ENCODE data around the gene CELF3. TPM values are rescaled to one million over a fixed set of nuclear protein-coding genes. Genes with fewer than 3 reads are reported as not detected.

CELF3 gene
- total RNA-seq, 1 donor from 2014 or later, result not detected

DNA sequence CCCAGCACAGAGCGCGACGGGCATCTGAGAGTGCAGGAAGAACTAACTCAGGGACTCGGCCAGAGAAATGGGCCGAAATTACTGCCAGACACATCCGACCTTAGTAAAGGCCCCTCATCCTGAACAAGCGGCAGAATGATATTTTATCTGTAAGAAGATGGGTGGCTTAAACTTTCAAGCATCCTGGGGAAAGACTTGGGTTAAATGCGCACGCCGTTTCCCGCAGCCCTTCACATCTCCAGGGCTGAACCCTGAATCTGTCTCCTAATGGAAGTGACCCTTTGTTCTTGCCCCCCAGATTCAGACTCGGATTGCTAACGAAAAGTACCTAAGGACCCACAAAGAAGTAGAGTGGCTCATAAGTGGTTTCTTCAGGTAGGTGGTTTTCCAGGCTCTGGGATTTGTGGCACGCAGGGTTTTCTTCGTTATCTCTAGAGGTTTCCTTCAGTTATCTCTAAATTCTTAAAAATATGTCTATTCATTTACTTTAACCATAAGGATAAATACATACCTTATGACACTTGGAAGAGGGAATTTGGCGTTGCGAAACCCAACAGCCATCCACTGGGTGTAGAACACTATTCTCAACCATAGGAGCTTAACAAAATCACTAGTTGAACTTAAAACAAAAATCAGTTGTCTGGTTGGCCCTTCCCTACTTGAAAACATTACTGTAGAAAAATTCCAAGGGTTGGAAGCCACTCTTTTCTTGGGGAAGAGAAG, 5.3 kb upstream of the CELF3 start:
- no peaks in the 10 kb centered on the region for H3K36me3 ChIP-seq (ENCODE audit: control insufficient read depth, insufficient read depth, low read length)
- H3K4me3 ChIP-seq (ENCODE audit: low read depth, low read length), result no peak overlapping the region
- DNase-seq (ENCODE audit: low read depth) (no peak), FAIRE-seq (no peak)
- TF ChIP-seq, protein P1, sequence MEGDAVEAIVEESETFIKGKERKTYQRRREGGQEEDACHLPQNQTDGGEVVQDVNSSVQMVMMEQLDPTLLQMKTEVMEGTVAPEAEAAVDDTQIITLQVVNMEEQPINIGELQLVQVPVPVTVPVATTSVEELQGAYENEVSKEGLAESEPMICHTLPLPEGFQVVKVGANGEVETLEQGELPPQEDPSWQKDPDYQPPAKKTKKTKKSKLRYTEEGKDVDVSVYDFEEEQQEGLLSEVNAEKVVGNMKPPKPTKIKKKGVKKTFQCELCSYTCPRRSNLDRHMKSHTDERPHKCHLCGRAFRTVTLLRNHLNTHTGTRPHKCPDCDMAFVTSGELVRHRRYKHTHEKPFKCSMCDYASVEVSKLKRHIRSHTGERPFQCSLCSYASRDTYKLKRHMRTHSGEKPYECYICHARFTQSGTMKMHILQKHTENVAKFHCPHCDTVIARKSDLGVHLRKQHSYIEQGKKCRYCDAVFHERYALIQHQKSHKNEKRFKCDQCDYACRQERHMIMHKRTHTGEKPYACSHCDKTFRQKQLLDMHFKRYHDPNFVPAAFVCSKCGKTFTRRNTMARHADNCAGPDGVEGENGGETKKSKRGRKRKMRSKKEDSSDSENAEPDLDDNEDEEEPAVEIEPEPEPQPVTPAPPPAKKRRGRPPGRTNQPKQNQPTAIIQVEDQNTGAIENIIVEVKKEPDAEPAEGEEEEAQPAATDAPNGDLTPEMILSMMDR (IDR thresholded peaks at IDR 0.05; ENCODE audit: insufficient read depth, low read length, severe bottlenecking), result no peak
- H3K27me3 ChIP-seq (ENCODE audit: control insufficient read depth, insufficient read depth, low read length), result peaks cover 30% of the 10 kb centered on the region

DNA sequence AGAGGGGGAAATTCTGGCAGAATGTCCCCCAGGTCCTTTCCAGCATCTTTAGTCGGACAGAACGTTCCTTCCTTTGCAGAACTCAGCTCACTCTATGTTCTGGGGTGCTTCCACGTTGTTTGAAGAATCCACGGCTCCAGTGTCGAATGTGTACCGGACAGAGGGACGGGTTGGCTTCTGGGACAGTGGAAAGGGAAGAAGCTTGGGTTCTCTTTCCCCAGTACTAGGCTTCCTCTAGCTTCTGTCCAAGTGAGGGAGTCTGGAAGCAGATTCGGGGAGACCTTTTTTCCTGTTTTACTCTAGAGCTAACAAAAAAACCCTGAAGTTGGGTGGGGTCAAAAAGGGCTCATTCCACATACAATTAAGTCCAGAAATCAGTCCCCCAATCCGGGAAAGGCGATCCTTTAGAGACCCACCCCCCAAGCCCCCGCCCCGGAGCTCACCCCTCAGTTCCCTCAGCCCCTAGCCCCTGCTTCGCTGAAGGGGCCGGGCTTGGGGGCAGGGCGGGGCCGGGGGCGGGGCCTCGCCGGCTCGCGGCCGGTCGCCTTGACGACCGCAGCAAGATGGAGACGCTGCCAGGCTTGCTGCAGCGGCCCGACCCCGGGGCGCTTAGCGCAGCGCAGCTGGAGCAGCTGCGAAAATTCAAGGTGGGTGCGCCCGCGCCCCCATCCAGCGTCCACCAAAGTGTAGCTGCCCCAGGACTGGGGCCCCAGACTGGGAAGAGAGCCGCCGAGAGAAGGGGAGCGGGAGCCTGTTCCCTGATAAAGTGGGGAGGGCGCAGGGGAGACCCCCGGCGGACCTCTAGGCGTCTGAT, 4.6 kb upstream of the CELF3 start, which contains the start of gene RIIAD1:
RIIAD1 (plus strand) TSS at position 549 of the 814 bp plus-strand sequence; CDS start at position 564, 15 bp downstream.
- DNase-seq (ENCODE audit: low read depth) (no peak), FAIRE-seq (no peak)
- Histone ChIP-seq H3K36me3 (ENCODE audit: control insufficient read depth, insufficient read depth, low read length) (no peaks in the 10 kb centered on the region), H3K4me3 (ENCODE audit: low read depth, low read length) (no peak within 1 kb of the TSS), H3K27me3 (ENCODE audit: control insufficient read depth, insufficient read depth, low read length) (peaks cover 32% of the 10 kb centered on the region)
- TF ChIP-seq, protein P1 (IDR thresholded peaks at IDR 0.05; ENCODE audit: insufficient read depth, low read length, severe bottlenecking), result no peak

DNA sequence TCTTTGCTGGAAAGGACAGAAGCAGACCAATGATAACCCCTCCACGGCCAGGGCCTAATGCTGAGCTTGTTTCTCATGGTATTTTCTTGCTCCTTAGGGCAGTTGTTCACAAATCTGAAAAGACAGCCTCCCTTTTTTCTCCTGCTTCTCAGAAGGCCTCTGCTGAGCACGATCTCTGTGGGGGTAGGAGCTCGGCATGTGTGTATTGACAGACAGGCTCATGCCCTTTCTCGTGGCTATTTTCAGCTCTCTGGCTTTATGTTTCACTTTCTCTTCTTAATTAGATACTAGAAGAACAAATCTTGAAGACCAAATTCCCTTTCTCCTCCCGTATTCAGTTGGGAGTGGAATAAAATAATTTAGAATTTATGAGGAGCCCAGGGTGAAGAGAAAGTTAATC, 4.0 kb upstream of the CELF3 start:
- Histone ChIP-seq H3K27me3 (ENCODE audit: control insufficient read depth, insufficient read depth, low read length) (peaks cover 35% of the 10 kb centered on the region), H3K36me3 (ENCODE audit: control insufficient read depth, insufficient read depth, low read length) (no peaks in the 10 kb centered on the region), H3K4me3 (ENCODE audit: low read depth, low read length) (no peak overlapping the region)
- no peak for FAIRE-seq
- TF ChIP-seq, protein P1 (IDR thresholded peaks at IDR 0.05; ENCODE audit: insufficient read depth, low read length, severe bottlenecking), result no peak
- no peak for DNase-seq (ENCODE audit: low read depth)

DNA sequence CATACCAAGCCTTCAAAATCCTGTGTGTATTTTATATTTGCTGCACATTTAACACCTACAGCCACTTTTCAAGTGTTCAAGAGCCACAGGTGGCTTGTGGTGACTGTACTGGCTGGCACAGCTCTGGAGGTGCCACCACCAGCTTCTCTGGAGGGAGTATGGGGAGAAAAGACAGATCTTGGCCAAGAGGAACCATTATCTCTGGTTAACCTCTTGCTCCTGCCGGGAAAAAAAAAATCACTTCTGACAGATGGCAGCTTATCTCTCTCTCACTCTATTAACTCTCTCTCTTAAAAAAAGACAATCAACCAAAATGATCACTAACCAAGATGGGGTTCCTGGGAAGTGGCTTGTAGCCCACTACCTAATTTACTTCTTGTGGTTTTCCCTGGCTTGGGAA, 3.5 kb upstream of the CELF3 start:
- peaks cover 39% of the 10 kb centered on the region for H3K27me3 ChIP-seq (ENCODE audit: control insufficient read depth, insufficient read depth, low read length)
- FAIRE-seq (no peak), DNase-seq (ENCODE audit: low read depth) (no peak)
- no peaks in the 10 kb centered on the region for H3K36me3 ChIP-seq (ENCODE audit: control insufficient read depth, insufficient read depth, low read length)
- H3K4me3 ChIP-seq (ENCODE audit: low read depth, low read length), result no peak overlapping the region
- TF ChIP-seq, protein P1 (IDR thresholded peaks at IDR 0.05; ENCODE audit: insufficient read depth, low read length, severe bottlenecking), result no peak

DNA sequence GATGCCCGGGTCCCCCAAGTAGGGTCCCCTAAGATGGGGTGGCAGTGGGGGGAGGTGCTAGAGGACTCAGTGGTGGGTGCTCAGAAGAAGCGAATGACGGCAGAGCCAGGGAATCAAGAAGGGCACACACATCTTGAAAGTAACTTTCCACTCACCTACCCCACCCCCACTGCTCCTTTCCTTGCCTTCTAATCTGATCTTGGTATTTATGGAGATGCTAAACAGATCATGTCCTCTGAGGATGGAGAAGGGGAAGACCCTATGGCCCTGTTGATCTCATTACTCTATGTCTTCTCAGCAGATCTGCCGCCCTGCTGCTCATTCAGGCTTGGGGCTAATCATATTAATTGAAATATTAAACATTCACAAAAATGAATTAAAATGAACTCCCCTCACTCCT, 2.1 kb upstream of the CELF3 start:
- H3K4me3 ChIP-seq (ENCODE audit: low read depth, low read length), result no peak overlapping the region
- peaks cover 39% of the 10 kb centered on the region for H3K27me3 ChIP-seq (ENCODE audit: control insufficient read depth, insufficient read depth, low read length)
- H3K36me3 ChIP-seq (ENCODE audit: control insufficient read depth, insufficient read depth, low read length), result no peaks in the 10 kb centered on the region
- DNase-seq (ENCODE audit: low read depth) (no peak), FAIRE-seq (no peak)
- TF ChIP-seq, protein P1 (IDR thresholded peaks at IDR 0.05; ENCODE audit: insufficient read depth, low read length, severe bottlenecking), result no peak
